Parathyroid adenoma (tissue), 2 donors: ENCODE data around the gene PRKAR1B.

ENCODE experiments used
- H2AFZ ChIP-seq: fragments of 300-600 bp; sonication (generic); one replicate; pipeline ENCODE4 v1.7.0; 2017; ENCODE audit warnings: antibody characterized with exemption, mild to moderate bottlenecking
- H3K27ac ChIP-seq: fragments of 300-600 bp; sonication (generic); one replicate; pipeline ENCODE4 v1.7.0; 2017
- H3K27me3 ChIP-seq: fragments of 300-600 bp; sonication (generic); one replicate; pipeline ENCODE4 v1.7.0; 2017; ENCODE audit warnings: low read length; ENCODE audit not compliant: control insufficient read depth, insufficient read depth
- H3K36me3 ChIP-seq: fragments of 300-600 bp; sonication (generic); one replicate; pipeline ENCODE4 v1.7.0; 2017; ENCODE audit warnings: low read length; ENCODE audit not compliant: control insufficient read depth, insufficient read depth
- H3K4me1 ChIP-seq: fragments of 300-600 bp; sonication (generic); one replicate; pipeline ENCODE4 v1.7.0; 2017; ENCODE audit warnings: control low read depth
- H3K4me2 ChIP-seq: fragments of 300-600 bp; sonication (generic); one replicate; pipeline ENCODE4 v1.7.0; 2017; ENCODE audit warnings: low read length
- H3K4me3 ChIP-seq: fragments of 300-600 bp; sonication (generic); one replicate; pipeline ENCODE4 v1.7.0; 2017; ENCODE audit warnings: low read depth, low read length
- H3K79me2 ChIP-seq: fragments of 300-600 bp; sonication (generic); one replicate; pipeline ENCODE4 v1.7.0; 2017; ENCODE audit warnings: control low read depth
- H3K9ac ChIP-seq: fragments of 300-600 bp; sonication (generic); one replicate; pipeline ENCODE4 v1.7.0; 2017; ENCODE audit warnings: mild to moderate bottlenecking
- H3K9me3 ChIP-seq: fragments of 300-600 bp; sonication (generic); one replicate; pipeline ENCODE4 v1.7.0; 2017; ENCODE audit warnings: low read length; ENCODE audit not compliant: control insufficient read depth
- CTCF ChIP-seq: fragments of 300-600 bp; sonication (generic); IDR thresholded peaks from one replicate; pipeline ENCODE4 v1.7.0; 2017; ENCODE audit warnings: antibody characterized with exemption, mild to moderate bottlenecking
- donor health status: primary hyperparathyroidism.

Gene PRKAR1B

GRCh38 chr7:562789-563628 lies 164.1 kb downstream of the PRKAR1B start:
- H3K9ac ChIP-seq = no peak overlapping the region
- no peaks in the 10 kb centered on the region for H3K27me3 ChIP-seq
- H3K4me2 ChIP-seq = no peak overlapping the region

GRCh38 chr7:562374-562675 lies 164.8 kb downstream of the PRKAR1B start:
- no peaks in the 10 kb centered on the region for H3K9me3 ChIP-seq
- H3K79me2 ChIP-seq = no peaks in the 10 kb centered on the region
- no peak overlapping the region for H2AFZ ChIP-seq
- no peak overlapping the region for H3K9ac ChIP-seq
- no peak overlapping the region for H3K4me3 ChIP-seq
- H3K36me3 ChIP-seq = no peaks in the 10 kb centered on the region
- TF ChIP-seq CTCF = no peak
- H3K27ac ChIP-seq = no peak overlapping the region
- H3K27me3 ChIP-seq = no peaks in the 10 kb centered on the region
- H3K4me2 ChIP-seq = no peak overlapping the region
- no peaks in the 10 kb centered on the region for H3K4me1 ChIP-seq

More at GRCh38 chr7:562789-563628, 164.1 kb downstream of the PRKAR1B start:
- H3K36me3 ChIP-seq = no peaks in the 10 kb centered on the region
- no peaks in the 10 kb centered on the region for H3K9me3 ChIP-seq
- no peak overlapping the region for H3K4me3 ChIP-seq
- H3K27ac ChIP-seq = no peak overlapping the region
- TF ChIP-seq CTCF = no peak
- H3K79me2 ChIP-seq = no peaks in the 10 kb centered on the region
- no peak overlapping the region for H2AFZ ChIP-seq
- H3K4me1 ChIP-seq = no peaks in the 10 kb centered on the region

- no peak overlapping the region for H2AFZ ChIP-seq
- H3K4me1 ChIP-seq = no peaks in the 10 kb centered on the region
- H3K4me3 ChIP-seq = no peak overlapping the region
- TF ChIP-seq CTCF = no peak
- H3K9me3 ChIP-seq = no peaks in the 10 kb centered on the region
- no peak overlapping the region for H3K4me2 ChIP-seq
- no peak overlapping the region for H3K9ac ChIP-seq
- no peak overlapping the region for H3K27ac ChIP-seq
- no peaks in the 10 kb centered on the region for H3K36me3 ChIP-seq
- no peaks in the 10 kb centered on the region for H3K79me2 ChIP-seq
- no peaks in the 10 kb centered on the region for H3K27me3 ChIP-seq
Measured at GRCh38 chr7:561631-562373, 165.3 kb downstream of the PRKAR1B start.

- Histone ChIP-seq H3K9me3 (no peaks in the 10 kb centered on the region), H3K4me1 (no peaks in the 10 kb centered on the region), H3K9ac (no peak overlapping the region), H3K36me3 (no peaks in the 10 kb centered on the region), H3K27ac (no peak overlapping the region), H3K4me3 (no peak overlapping the region), H2AFZ (no peak overlapping the region), H3K4me2 (no peak overlapping the region), H3K79me2 (no peaks in the 10 kb centered on the region), H3K27me3 (no peaks in the 10 kb centered on the region)
- no peak for TF ChIP-seq CTCF
Measured at GRCh38 chr7:560966-561630, 166.0 kb downstream of the PRKAR1B start.
